GM19463 (cell line): ENCODE results near the gene EML4.

Experiments used
- ATAC-seq: cut with Tn5 transposase; IDR thresholded peaks from one replicate; pipeline ENCODE4 v1.9.1; 2021; ENCODE audit warnings: mild to moderate bottlenecking, moderate library complexity; ENCODE audit not compliant: unreplicated experiment

Gene EML4

DNA sequence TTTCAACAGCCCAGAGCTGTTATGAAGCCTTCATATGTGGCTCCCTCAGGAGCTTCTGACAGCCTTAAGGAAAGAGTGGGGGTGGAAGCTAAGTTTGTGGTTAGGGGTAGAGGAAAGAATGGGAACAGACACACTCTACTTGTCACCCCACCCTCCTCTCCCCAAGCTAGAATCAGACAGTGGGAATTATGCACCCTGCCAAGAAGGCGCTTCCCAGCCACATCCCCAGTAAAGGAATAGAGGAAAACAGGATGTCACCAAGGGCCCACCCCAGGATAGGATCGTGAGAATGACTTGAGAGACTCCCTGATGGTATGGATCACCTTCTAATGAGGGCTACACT is 32.4 kb upstream of the EML4 start:
- ATAC-seq: no peak

DNA sequence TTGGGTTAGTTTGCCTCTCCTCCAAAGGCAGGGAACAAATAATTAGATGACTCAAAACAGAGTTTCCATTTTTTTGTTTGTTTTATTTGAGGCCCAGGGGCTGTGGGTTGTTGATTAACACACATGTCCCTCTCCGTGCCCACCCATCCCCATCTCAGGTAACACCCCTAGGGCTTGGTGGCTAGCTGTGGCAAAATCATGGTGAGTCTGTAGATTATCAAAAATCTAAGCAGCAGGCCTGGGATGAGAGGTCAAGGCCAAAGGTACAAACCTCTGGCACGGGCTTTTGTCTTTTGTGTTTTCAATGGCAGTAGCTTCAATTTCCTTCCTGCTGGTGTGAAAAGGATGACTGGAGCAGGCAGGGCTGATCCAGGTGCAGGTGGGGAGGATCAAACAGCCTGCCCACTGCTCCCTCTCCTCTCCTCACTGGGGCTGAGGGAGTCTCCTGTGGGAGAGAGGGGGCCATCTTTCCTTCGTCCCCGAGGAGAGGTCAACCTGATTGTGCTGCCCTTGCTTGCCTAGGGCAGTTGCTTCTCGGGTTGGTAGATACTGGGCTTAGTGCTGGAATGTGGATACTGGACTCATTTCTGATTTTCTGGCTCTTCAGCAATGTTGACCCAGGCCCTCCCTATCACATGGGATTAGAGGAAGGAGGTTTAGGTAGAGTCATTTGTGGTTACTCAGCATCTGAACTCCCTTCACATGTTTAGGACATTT is 31.9 kb upstream of the EML4 start:
- no peak for ATAC-seq

DNA sequence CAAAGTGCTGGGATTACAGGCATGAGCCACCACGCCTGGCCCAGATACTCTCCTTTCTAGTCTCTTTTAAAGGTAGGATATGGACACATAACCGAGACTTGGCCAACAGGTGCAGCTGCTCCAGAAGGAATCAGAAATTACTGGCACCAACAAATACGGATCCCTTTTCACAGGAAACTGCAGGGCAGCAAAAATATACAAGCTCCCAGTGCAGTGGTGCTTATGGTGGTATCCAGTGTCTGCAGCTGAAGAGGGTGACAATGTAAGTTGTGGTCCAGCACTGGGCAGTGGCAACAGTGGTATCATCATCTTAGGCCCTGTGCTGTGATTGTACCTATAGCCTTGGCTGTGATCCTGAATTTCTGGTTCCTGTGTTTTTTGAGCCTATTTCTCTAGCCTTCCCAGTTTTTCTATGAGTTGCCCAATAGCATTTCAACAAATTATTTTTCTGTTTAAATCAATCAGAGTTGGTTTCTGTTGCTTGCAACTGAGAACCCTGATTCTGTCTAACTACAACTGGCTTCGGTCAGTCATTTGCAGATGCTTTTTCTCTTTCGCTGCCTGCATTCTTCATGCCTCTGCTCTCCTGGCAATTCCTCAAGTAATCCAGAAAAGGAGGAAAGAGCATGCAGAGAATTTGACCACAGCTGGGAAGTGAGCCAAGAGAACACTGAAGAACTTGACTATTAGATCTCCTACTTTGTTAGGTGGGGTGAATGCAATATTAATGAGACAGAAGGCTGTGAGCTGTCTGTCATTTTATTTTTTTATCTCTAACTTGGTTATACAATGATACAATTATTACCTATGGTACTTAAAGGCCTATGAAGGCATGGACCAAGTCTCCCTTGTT is 30.8 kb upstream of the EML4 start:
- ATAC-seq: no peak

DNA sequence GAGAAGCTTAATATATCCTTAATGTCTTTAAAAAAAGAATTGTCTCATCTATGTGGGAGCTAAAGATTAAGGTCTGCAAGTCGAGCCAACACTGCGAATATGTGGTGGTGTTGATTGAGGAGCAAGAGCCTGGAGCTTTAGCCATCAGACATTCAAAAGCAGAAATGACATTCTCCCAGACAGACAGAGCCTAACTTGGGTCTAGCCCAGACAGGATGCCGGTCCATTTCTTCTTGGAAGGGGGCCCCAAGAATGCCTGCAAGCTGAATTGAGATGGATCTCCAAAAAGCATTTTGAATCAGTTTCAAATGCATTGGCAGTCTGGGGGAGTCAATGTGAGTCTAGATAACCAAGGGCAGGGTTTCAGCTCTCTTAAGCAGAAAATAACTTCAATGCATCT is 30.1 kb upstream of the EML4 start:
- no peak for ATAC-seq

DNA sequence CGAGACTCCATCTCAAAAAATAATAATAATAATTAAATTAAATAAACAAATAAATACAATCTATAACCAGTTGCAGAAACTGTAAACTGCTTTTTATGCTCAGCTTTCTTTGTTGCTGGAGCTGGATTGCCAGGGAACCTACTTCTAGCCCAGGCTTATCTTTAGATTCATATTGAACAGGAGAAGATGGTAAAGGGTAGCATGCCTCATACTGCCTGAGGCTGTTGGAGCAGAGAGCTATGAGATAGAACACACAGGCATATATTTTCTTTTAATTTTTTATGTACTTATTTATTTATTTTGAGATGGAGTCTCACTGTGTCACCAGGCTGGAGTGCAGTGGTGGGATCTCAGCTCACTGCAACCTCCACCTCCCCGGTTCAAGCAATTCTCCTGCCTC is 28.7 kb upstream of the EML4 start:
- ATAC-seq: no peak

DNA sequence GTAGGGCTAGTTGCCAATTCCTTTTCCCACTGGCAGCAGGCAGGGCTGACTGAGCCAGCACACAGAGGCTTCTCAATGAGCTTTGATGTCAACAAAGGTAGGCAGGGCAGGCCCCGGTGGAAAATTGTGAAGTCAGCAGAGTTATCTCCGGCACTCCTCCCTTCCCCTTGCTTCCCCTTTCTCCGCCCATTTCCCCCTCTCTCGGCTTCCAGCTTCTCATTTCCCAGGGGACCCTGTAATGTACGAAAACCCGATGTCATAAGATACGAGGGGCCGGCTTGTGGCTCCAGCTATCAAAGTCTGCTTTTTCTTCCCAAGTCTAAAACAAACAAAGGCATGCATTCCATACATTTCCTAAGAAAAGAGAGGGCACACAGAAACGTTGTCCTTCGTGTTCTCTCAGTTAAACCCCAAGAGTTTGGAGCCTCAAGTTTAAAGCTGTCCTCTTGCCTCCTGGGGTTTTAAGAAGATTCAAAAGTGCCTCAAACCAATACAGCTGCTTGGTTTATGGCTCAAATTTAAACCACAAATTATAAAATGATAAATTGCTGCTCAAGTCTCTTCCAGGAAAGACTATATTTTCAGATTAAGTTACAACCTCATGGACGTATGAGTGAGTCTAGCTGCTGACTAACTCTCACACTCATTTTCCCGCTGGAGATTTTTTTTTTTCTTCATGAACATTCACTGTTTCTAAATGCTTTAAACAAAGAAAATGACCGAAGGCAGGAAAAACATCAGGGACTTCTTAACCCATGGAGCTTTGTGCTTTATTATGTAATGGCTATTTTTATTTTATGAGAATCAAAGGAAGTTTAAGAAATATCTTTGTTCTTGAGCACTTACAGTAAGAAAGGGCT is 27.2 kb upstream of the EML4 start:
- ATAC-seq: no peak

DNA sequence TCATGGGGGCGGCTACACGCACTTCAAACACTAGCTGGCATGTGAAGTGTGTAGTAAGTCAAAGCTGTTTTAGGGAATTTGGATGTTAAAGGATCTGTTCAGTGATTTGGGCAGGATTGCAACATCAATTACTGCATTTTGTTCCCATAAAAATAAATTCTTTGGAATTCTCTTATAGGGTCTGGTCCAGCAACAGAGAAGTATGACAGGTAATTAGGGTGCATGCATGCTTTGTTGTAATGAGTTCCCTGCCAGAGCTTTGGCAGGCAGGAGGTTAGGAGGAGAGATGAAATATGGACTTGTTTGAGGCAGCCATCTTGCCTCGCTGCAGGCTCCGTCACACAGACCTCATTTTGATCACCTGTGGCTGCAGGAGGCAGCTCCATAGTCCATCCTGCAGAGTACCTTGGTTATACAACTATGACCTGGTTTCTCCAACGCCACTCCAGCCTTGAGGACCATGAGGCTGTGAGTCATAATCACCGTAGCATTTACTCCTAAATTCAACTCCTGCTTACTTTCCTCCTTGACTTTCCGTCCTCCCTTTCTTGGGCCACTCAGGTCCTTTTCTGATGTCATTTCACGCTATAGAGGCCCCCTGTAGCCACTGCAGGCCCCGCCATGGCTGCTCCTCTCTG is 26.5 kb upstream of the EML4 start:
- no peak for ATAC-seq

DNA sequence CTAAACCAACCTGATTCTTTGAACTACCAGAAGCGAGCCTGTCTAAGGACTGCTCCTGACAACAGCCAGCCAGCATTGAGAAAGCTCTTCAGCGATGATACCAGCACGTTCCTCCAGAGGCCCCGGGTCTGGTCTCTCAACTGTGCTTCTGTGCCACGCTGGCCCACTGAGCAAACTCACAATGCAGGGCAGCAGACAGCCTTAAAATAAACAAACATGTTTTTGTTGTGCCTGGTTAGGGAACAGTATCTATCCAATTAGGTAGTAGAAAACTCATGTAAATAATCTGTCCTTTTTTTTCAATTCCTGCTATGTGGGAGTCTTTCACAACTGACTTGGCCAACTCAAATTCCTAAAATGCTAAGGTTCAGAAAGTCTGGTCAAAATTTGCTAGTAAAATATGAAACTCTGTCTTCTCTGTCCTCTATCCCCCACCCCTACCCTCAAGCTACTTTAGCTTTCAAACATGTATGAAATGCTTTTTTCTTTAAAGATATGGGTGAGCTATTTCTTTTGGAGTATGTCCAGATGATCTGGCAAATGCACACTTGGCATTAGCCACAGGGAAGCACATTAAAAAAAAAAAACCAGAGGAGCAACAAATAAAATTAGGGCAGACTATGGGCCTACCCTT is 21.4 kb upstream of the EML4 start:
- no peak for ATAC-seq

DNA sequence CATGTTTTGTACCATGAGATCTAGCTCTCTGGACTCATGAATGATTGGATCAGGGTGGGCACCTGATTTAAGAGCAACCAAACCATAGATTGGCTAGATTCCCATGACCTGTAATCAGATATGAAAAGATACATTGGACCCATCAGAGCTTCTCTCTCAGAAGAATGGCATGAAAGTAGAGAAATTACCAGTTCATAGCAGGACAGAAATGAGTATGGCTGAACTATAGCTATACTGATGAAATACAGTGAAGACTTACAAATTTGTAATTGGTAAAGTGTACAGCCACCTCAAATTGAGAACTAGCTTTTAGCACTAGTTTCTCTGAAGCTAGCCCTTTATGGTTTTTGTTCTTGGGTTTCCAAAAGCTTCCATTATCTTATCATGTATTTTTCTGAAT is 19.0 kb upstream of the EML4 start:
- ATAC-seq: no peak

DNA sequence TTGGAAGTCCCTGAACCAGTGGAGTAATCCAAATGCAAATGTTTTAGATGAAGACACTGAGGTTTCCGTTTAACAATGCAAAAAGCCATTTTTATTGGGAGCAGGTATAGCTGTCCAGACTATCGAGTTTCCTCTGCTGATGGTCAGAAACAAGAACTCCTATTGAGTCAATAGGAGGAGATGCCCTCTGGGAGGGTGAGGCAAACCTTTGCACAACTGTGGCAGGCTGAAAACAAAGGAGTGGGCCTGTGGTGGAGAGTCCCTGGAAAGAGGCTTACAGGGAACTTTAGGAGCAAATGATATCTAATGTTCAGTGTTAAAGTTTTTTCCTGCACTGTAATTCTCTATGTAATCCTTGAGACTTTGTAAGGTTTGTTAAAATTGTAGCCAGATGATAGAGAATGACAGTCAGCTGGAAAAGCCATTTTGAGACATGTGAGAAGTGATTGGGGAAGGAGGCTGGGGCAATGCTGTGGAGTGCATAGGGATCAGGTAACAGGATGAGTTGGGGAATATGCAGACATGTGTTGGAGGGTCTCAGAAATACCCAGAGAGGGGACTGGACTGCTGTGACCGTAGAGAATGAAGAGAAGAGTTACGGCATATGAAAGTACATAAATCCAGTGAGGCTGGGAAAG is 15.1 kb upstream of the EML4 start:
- no peak for ATAC-seq

DNA sequence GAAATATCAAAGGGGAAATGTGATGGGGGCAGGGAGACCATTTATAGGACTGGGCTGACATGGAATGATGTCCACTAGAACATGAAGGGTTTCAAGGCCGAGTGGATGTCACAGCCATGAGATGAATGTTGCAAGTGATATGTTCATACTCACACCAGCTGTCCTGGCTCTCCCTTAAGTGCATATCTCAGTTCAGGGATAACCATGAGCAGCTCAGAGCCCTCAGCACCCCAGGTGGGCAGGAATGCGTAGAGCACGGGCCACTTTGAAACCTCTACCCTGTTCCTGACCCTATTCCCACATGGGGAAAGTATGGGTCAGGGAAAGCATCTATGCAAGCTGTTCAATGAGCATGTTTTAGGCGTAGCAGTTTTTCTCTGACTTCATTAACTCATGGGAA is 12.4 kb upstream of the EML4 start:
- ATAC-seq: no peak

DNA sequence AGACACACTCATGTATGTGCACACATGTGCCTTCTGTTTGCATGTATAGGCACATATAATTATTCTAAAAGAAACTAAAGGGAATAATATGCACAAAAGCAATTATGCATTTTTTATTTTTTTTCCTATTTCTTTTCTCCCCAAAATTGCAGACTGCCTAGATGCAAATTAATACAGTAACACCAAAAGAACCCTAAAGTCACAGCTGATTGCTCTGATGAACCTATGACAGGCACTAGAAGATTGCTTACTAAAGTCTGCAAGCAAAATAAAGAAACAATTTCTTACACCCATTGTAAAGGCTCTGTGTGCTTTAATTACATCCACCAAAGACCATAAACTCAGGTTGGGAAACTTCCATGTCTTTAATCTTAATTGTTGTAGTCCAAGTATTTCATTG is 7.7 kb upstream of the EML4 start:
- ATAC-seq: no peak

DNA sequence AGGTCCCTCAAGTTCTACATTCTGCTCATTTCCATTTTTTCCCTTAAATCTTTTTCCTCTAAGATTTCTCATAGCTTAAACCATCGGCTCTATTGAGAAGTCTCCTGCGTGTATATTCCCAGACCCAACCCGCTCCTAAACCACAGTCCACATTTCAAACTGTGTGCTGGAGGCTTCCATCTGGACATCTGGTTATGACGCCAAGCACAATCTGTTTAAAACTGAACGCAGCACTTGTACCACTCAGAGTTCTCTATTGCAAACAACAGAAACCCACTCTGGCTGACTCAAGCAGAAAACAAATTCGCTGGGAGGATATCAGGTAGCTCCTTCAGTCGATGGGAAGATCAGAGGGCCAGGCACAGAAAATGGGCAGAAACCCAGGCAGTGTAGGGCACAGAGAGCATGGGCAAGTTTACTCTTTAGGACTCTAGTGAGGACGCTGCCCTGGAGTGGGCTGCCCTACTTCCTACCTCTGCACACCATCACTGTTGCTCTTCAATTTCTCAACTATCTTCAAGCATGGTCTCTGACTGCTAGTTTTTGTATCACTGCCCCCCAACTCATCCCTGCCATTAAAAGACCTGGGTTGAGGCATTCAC is 5.6 kb upstream of the EML4 start:
- ATAC-seq: no peak

DNA sequence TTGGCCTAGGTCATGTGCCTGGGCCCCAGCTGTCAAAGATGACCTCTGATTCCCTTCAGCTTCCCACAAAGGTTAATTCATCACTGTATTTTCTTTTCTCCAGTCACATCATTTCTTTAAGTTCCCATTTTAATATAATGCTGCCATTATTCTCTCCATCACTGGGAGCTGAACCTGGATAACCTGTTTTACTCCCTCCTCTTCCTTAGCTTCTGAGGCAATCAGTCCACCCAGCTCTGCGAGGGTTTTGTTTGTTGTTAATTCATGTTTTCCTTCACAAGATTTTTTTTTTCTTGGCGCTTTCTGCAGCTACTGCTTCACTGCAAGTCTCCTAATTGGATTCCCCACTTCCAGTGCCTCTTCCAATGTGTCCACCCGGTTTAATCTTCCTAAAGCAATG is 5.1 kb upstream of the EML4 start:
- ATAC-seq: no peak

DNA sequence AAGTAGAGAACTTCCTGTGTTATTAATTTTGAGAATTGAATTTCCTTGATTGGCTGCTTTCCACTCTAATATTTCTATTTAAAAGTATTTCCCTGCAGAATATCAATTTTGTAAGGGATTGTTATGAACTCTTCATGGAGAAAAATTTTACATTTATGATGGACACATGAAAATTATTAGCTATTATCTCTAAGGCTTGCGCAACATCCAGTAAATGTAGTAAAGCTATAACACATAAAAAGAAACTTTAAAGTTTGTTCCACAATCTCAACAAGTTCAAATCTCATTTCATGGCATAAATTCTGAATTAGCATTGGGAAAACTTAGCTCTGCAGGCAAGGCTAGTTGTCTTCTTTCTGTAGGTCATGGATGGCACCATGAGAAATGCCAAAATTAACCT is 4.2 kb upstream of the EML4 start:
- ATAC-seq: no peak

DNA sequence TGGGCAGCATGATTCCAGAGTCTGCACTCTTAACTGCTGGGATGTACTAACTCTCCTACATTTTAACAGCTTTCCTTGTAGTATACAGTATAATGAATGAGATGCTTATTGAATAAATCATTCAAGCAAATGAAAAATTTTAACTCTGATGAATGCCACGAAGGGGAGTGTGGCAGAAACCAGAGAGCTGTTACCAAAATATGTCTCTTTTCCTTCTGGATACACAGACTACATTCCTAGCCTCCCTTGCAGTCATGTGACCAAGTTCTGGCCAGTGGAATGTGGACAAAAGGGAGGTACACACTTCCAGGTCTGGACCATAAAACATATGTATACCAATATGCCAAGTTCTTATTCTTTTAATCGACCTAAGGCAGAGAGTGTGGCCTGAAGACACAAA is 1.7 kb upstream of the EML4 start:
- no peak for ATAC-seq

DNA sequence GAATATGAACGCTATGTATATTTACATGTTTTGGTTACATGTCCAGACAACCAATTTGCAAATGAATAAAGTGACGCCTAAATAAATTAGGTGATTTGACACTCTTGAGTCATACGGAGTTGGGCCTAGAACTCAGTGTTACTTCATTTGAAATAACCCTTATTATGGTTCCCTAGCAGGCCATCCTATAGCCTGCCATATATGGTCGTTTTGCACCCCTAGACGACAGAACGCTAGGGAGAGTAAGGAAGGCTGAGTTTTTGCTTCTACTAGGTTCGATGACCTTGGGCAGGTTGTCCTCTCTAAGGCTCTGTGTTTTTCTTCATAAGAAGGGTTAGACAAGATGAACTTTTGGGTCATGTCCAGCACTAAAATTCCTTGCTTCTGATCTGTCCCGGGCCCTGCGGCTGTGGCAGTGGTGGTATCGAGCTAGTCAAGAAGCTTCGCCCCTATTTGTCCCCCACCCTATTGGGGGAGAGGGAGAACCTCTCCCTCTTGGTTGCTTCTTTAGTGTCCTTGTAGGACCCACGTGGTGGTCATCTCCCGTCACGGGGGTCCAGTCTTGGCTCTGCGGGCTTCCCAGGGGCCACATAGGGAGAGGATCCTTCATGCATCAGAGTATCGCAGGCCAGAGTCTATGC is 574 bp upstream of the EML4 start:
- ATAC-seq: no peak

DNA sequence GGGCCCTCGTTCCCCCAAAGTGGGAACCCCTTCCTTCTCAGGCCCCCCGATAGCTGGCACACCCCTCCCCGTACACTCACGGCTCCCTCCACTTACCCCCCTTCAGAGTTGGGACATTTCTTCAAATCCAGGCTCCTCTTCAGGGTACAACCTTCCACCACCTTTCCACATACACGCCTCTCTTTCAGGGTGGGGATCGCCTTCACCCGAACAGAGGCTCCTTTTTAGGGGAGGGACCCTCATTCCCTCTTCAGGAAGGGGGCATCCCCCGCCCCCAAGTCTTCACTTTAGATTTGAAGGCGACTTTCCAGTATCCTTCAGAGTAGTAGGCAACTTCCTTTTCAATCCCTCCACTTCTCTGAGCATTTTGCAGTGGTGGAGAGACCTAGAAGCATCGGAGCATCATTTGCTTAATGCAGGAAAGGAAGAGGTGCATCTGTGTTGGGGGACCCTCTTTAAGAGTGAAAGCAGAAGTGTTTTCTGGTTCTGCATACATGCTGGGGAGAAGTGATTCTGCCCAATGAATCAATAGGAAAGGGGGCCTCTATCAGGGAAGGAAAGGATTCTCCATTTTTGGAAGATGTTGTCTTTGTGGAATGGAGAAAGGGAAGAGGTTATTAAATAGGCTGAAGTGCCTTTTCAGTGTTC is 845 bp downstream of the EML4 start:
- peak; percentile 11 for ATAC-seq
